Stimulated activated CD4-positive, alpha-beta T cell treated with anti-CD3 and anti-CD28 coated beads, Interleukin-12 subunit alpha, Interleukin-12 subunit beta, amount 100 ng/mL, for 4 hours (primary cell): ENCODE measurements around the gene LCN6.
"Not testable (repeated sequence)": the region's sequence is repeated elsewhere in the genome, so short reads cannot be mapped to it uniquely, and the experiment has no call there.

ENCODE experiments used
- DNase-seq: peaks from one replicate; pipeline ENCODE4 v3.0.0-alpha.2; 2020

The LCN6 gene

DNA sequence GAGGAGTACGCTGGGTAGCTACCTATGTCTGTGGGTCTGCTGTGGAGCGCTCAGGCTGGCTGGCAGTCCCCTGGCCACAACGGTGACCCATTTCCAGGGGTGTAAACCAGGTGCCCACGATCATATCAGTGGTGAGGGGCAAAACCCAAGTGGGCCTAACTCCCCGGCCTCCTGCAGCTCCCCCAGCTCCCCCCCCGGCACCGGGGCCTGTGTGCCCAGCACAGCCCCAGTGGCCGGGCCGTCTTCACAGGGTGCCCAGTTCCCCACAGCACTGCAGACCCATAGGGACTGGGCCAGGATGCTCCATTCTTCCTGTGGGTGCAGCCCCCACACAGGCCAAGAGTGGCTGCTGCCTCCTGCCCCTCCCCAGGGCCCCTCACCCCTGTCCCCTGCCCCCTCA, 10.7 kb upstream of the LCN6 start:
- DNase-seq, result no peak

DNA sequence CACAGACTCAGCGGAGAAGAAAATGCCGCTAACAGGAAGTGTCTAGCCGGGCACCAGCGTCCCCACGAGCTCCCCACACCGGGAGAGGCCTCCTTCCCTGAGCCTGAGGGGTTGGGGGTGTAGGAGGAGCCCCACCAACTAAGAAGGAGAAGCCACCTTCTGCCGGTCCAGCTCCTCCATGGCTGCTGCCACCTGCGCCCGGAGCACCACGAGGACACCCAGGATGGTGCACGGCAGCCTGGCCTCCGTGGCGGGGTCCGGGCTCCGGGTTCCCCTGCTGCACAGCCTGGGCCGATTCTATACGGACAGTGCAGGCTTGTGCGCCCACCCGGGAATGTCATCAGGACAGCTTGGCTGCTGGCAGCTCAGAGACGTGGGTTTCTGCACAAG, 9.4 kb upstream of the LCN6 start:
- DNase-seq, result no peak

DNA sequence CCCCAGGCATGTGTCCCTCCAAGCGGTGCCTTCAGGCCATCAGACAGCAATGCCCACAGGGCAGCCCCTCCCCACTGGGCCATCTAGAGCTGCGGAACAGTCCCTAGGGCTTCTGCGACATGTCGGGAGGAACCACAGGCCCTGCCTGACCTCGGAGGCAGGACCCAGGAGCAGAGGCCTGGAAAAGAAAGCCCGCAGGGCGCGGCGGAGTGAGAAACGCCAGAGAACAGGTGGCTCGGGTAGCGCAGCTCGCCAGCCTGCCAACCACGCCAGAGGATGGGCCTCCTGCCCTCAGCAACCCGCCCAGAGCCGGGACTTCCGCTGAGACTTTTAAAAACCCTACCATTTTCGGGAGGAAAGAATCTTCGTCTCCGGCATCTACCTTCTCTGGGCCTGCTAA, 9.0 kb upstream of the LCN6 start:
- no peak for DNase-seq

DNA sequence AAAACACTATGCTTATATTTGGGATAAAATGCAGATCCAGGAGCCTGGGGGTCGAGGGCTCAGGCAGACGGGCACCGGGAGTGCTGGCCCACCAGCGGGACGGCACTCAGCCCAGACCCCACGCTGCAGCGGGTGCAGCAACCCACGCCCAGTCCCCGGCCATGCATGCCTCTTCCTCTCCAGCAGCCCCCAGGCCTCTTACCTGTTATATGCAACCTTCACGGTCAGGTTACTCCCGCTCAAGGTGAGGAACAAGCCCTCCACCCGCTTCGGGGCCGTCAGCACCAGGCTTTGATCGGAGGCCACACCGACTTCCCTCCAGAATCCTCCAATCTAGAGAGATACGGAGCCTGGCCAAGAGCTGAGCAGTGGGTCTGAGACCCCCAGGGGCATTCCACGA, 8.5 kb upstream of the LCN6 start:
- no peak for DNase-seq

DNA sequence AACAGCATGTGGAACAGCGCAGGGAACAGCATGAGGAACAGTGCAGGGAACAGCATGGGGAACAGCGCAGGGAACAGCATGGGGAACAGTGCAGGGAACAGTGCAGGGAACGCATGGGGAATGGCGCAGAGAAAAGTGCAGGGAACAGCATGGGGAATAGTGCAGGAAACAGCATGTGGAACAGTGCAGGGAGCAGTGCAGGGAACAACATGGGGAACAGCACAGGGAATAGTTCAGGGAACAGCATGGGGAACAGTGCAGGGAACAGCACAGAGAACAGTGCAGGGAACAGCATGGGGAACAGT, 7.8 kb upstream of the LCN6 start:
- DNase-seq, result no peak

DNA sequence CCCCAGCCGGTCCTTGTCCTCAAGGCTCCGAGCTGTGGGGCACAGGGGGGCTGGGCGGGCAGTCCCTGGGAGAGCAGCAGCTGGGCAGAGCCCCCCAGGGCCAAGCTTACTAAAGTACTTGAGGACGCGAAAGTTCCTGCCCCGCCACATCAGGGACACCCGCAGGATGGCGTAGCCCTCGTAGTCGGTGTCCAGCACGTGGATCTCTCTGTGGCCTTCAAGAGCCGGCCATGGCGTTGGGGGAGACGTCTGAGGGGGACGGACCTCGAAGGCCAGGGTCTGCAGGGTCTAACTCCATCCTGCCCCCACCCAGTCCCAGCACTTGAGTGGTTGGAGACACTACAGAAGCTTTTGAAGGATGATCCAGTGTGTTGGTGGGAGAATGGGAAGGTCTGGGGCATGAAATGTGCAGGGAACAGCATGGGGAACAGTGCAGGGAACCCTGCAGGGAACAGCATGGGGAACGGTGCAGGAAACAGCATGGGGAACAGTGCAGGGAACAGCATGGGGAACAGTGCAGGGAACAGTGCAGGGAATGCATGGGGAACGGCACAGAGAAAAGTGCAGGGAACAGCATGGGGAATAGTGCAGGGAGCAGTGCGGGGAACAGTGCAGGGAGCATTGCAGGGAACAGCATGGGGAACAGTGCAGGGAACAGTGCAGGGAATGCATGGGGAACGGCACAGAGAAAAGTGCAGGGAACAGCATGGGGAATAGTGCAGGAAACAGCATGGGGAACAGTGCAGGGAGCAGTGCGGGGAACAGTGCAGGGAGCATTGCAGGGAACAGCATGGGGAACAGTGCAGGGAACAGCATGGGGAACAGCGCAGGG, 7.2 kb upstream of the LCN6 start:
- not testable (repeated sequence) for DNase-seq

DNA sequence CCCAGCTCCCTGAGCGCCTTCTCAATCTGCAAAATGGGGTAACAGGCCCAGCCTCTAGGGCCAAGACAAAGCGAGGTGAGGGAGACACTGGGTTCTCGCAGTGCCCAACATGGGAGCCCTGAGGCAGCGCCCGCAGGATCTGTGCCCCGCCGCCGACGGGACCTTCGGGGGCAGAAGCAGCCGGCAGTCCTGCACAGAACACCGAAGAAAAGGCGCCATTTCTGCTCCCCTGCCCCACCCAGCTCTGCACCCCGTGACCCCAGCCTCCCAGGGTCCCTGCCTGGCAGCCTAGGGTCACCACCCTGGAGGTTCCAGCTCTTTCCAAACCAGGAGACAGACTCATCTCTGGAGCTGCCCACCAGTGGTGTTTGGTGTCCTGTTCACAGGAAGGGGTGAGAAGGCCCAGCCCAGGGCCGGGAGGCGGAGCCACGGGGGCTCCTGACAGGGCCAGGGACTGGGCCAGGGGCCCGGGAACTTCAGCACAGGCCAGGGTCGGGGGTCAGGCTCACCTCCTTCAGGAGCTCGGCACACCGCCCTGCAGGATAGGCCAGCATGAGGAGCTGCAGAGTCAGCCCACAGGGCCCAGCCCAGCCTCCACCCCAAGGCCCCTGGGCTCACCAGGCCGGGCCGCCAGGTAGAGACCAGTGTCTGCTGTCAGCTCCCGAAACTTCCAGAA, 6.4 kb upstream of the LCN6 start:
- no peak for DNase-seq

DNA sequence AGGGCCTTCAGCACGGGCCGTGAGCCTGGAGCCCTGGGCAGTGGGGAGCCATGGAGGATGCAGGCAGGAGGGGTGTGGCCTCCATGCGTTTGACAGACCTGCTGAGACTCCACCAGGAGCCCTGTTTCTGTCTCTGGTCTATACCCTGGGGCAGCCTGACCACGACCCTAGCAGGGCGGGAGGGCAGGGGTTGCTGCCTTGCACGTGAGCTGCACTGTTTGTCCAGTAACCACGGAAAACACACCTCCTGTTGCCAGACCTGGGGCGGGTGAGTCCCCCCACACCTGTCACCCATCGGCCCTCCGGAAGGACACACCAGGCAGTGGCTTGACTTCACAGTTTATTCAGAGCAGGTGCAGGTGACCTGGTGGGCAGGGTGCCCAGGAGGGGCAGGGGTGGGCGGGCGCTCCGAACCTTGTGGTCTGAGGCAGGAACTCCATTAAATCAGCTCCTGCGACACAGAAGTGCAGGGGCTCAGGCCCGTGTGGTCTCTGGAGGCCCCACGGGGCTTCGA, 5.8 kb upstream of the LCN6 start:
- DNase-seq, result no peak

DNA sequence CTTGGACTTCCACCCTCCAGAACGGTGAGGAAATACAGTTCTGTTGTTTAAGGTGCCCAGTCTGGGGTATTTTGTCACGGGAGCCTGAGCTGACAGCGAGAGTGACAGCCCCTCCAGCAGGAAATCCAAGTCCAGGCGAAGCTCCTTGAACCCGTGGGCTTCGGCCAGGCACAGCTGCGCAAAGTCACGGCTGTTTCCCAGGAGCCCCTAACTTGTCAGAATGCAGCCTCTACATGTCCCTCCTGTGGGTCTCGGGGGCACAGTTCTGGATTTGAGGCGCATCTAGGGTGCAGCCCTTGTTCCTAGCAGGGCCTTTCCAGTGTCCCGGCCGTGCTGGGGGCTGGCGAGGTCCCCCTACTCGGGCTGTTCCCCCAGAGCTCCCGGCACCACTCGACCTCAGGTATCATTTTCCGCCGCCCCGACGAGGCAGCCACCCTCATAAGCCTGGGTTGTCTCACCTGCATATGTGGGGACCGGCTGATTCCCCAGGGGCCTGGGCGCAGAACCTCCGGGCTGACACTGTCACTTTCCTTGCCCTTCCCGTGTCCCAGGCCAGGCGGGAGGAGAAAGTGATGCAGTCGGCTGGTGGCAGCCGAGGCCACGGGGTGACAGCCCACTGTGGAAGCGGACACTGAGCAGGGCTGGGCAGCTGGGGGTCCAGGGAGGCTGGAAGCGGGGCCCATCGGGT, 5.2 kb upstream of the LCN6 start:
- no peak for DNase-seq

DNA sequence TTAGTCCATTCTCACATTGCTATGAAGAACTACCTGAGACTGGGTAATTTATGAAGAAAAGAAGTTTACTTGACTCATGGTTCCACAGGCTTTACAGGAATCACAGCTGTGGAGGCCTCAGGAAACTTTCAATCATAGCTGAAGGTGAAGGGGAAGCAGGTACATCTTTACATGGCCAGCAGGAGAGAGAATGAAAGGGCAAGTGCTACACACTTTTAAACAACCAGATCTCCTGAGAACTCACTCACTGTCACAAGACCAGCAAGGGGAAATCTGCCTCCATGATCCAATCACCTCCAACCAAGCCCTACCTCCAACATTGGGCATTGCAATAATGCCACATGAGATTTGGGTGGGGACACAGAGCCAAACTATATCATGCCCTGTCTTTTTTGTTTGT, 3.5 kb upstream of the LCN6 start:
- no peak for DNase-seq

DNA sequence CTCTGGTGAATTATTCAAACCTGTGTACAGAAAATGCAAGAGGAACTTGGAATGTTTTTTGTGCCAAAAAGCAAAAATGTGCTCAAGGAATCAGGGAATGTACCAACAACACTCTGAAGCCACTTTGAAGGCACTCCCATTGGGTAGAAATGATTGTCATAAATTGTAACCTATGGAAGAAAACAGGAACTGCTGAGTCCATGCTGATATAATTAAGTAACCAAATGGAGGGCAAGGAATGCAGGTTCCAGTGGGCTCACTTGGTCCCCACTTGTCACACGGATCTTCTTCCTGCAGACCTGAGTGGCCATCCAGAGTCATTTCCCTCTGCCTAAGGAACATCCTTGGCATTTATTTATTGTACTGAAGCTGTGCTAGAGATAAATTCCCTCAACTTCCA, 2.9 kb upstream of the LCN6 start:
- no peak for DNase-seq

DNA sequence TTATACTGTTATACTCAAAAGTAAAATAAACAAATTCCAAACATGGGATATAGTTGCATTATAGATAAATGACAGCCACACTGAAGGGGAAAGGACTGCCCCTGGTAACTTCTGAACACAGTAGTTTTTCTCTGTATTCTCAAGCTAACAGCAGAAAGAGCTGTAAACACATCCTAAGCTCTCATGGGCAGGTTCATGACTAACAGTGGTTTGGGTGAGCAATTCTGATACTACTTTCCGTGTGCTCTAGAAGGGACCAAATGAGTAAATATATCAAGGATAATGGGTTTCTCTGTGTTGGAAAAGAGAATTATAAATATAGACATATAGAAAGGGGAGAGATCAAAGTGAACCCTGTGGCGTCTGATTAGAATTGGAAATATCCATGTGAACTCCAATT, 2.2 kb upstream of the LCN6 start:
- no peak for DNase-seq

DNA sequence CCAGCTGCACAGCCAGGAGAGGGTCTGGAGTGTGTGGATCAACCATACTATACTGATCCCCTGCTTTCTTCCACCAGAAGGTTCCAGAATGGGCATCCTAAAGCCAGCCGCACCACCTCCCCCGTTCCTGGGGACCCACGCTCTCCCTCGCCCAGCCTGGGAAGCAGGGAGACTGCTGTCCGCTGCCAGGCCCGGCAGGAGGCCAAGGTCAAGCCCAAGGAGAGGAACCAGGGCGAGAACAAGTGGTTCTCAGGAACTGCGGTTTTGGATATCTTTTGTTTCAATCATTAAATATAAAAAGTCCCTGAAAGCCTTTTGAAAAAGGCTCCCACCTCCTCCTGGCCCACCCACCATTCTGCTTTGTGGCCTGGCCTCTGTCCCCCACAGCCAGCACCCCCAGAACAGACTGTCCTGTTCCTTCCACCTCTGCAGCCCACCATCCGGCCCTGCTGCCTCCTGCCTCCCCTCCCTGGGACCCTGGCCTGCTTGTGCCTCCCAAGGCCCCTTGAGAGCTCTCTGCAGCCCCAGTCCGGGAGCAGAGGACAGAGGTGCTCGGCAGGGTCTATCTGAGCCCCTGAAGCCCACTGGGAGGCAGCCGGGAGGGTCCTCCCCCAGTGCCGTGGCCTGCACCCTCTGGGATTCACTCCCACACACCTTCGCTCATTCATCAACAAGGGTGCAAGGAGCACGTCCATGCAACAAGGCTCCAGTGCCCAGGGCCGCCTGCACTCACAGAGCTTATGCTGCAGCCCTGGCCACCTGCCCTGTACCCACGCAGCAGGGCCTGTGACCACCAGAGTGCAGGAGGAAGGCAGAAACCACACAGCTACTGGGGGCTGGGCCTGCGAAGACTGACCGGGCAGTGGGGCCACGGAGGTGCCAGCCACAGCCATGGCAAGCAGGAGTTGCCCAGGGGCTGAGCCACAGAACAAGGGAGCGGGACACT, 614 bp upstream of the LCN6 start:
- DNase-seq, result no peak

DNA sequence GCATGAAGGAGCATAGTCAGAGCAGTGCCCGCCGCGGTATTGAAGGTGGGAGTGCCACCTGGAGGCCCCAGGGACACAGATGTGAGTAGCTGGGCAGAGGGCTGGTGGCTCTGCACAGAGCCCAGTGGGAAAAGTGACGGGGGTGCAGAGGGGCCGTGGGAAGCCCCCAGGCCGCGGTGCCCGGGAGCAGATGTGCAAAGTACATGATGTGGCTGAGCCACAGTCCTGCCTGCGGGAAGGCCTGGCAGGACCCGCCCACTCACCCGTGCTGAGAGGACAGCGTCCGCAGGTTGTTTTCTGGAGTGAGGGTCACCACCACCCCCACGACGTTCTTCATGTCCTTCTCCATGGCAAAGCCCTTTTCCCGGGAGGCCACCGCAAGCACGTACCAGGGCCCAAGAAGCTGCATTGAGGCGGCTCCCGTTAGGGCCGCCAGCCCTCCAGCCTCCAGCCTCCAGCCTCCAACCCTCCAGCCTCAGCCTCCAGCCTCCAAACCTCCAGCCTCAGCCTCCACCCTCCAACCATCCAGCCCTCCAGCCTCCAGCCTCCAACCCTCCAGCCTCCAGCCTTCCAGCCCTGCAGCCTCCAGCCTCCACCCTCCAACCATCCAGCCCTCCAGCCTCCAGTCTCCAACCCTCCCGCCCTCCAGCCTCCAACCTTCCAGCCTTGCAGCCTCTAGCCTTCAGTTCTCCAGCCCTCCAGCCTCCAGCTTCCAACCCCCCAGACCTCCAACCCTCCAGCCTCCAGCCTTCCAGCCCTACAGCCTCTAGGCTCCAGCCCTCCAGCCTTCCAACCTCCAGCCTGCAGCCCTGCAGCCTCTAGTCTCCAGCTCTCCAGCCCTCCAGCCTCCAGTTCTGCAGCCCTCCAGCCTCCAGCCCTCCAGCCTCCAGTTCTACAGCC, 914 bp downstream of the LCN6 start:
- DNase-seq, result no peak

DNA sequence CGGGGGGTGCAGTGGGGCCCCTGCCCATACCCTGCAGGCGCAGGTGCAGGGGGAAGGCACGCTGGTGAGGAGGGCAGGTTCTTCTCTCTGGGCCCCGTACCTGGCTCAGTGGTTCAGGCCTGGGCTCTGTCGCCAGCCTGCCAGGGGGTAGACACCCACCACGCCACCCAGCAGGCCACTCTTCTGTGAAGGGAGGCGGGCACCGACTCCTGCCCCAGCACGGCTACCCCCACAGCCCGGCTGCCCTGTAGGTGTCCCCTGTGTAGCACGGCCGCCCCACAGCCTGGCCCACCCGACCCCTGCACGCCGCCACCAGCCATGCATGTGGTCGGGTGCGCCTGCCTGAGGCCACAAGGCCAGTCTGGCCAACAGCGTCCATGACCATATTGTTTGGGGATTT, 1.7 kb downstream of the LCN6 start:
- no peak for DNase-seq

DNA sequence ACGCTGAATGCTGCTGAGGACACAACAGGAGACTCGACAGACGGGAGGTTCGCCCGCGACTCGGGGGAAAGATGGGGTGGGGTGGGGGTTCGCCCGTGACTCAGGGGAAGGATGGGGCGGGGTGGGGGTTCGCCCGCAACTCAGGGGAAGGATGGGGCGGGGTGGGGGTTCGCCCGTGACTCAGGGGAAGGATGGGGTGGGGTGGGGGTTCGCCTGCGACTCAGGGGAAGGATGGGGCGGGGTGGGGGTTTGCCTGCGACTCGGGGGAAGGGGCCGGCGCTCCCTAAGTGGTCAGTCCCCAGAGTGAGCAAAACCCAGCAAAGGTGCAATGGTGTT, 2.2 kb downstream of the LCN6 start:
- DNase-seq, result no peak

DNA sequence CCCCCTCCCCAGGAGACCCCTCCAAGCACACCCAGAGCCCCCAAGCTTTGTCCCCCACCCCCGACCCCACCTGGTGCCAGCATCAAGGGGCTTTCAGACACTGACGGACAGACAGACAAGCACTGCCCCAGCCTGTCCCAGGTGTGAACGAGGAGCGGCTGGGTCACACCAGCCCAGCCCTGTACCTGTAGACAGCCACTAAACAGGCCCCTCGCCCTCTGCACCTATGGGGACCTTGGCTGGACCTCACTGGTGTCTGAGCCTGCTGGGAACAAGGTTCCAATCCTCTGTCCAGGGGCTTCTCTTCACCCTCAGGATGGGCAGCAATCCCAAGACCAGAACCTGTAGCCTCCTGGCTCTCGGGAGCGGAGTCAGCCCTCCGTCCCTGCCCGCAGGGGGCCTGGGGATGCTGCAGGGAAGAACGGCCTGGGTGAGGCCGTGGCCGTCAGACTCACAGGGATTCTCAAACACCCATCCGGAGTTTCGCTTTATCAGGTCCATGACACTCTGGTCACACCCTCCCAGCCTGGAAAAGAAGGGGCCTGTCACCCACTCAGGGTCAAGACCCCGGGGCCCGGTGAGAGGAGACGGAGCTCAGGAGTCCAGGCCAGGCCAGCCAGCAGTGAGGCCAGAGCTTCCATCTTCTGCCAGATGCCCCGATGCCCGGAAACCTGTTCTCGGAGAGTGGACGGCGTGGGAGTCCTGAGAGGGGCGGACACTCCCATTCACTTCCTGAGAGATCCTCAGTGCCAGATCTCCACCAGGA, 2.8 kb downstream of the LCN6 start:
- no peak for DNase-seq

DNA sequence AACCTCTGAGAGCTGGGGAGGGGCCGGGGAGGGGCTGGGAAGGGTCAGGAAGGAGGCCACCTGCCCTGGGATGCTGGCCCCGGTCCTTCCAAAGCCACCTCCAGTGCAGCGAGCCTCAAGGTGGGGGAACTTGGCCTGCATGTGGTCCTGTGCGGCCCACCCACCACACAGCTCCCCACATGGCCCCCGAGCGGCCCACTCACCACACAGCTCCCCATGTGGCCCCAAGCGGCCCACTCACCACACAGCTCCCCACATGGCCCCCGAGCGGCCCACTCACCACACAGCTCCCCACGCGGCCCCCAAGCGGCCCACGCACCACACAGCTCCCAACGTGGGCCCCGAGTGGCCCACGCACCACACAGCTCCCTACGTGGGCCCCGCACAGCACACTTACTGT, 3.6 kb downstream of the LCN6 start:
- no peak for DNase-seq

DNA sequence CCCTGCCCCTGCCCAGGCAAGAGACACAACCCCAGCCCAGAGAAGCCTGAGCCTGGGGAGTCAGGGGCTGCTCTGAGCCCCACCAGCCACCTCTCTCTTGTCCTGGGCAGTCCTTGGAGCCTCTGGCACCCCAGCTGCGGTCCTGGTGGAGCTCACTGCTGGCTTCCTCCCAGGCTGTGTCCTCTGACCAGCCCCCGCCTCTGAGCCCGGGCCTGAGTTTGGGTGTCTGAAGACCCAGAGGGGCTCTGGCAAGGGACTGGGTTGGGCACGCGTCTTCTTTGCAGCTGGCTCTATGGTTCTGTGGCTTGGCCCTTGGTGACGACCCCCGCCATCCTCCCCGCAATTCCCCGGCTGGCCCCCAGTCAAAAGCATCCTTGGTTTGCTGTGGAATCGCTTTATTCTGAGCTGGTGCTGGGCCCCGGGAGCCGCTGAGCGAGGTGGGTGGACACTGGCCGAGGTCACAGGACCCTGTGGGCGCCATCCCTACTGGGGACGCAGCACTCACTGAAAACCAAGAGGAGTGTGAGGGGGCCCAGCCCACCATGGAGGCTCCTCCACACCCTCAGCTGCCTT, 4.6 kb downstream of the LCN6 start:
- DNase-seq, result no peak

DNA sequence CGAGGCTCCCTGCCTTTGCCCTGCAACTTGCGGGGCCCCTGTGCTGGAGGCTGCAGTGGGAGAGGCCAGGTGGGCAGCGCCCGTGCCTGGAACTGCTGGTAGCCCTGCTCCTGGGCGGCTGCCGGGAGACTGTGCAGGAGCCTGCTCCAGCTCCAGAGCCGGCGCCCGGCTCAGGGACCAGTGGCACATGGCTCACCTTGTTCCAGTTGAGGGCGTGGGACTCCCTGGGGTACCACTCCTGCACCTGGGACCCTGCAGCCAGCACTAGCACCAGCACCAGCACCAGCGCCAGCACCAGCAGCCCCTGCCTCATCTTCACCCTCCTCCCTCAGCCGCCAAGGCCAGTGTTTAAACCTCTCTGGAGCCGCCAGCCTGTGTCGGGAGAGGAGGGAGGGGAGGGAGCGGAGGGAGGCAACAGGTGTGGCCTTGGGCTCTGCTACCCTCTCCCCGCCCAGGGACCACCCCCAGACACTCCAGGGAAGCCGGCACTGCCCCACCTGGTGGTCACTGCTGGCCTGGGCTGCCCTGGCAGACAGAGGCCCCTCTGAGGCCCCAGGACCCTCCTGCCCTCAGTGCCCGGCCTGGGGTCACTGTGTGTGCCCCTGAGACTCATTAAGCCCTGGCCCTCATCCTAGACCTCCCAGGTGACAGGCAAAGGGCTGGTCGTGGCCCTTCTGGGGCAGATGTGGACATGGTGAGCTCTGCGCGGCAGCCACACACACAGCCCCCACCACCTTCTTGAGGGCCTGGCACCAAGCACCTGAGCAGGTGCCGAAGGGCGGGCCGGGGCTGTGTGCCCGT, 5.5 kb downstream of the LCN6 start, which contains the start of gene LCN10:
Gene LCN10 (minus strand): TSS at position 350 of the 801 bp plus-strand sequence. CDS start 37 bp downstream, at position 313.
- no peak for DNase-seq
